Measurements from ENCODE around the gene PEX11A.

Gene PEX11A

GRCh38 chr15:89654847-89655805 lies 35.4 kb downstream of the PEX11A start, which contains the start of gene KIF7:
Gene KIF7, minus strand, starts transcription at chr15:89655467. Its CDS starts 2,537 bp downstream, at chr15:89652930.
- peak; percentile 34 for DNase-seq (ENCODE audit: low read depth)

- no peak for DNase-seq (ENCODE audit: low read depth)
Measured at GRCh38 chr15:89654301-89654761, 36.2 kb downstream of the PEX11A start.

GRCh38 chr15:89653578-89653977 lies 37.0 kb downstream of the PEX11A start:
- no peak for DNase-seq (ENCODE audit: low read depth)

GRCh38 chr15:89652666-89653065 lies 37.9 kb downstream of the PEX11A start:
- no peak for DNase-seq (ENCODE audit: low read depth)

GRCh38 chr15:89652131-89652530 lies 38.4 kb downstream of the PEX11A start:
- DNase-seq (ENCODE audit: low read depth), result no peak

- no peak for DNase-seq (ENCODE audit: low read depth)
Measured at GRCh38 chr15:89649716-89650115, 40.8 kb downstream of the PEX11A start.

- no peak for DNase-seq (ENCODE audit: low read depth)
Measured at GRCh38 chr15:89649013-89649625, 41.4 kb downstream of the PEX11A start.

- DNase-seq (ENCODE audit: low read depth), result no peak
Measured at GRCh38 chr15:89648106-89649012, 42.2 kb downstream of the PEX11A start.

GRCh38 chr15:89647191-89647851 lies 43.2 kb downstream of the PEX11A start:
- peak; percentile 67 for DNase-seq (ENCODE audit: low read depth)

- no peak for DNase-seq (ENCODE audit: low read depth)
Measured at GRCh38 chr15:89646416-89647141, 44.0 kb downstream of the PEX11A start.

GRCh38 chr15:89645680-89646079 lies 44.9 kb downstream of the PEX11A start:
- no peak for DNase-seq (ENCODE audit: low read depth)

GRCh38 chr15:89642106-89642505 lies 48.4 kb downstream of the PEX11A start:
- DNase-seq (ENCODE audit: low read depth), result no peak

- DNase-seq (ENCODE audit: low read depth), result no peak
Measured at GRCh38 chr15:89641053-89641452, 49.5 kb downstream of the PEX11A start.

- DNase-seq (ENCODE audit: low read depth), result no peak
Measured at GRCh38 chr15:89640245-89640644, 50.3 kb downstream of the PEX11A start.

- DNase-seq (ENCODE audit: low read depth), result no peak
Measured at GRCh38 chr15:89633585-89633984, 57.0 kb downstream of the PEX11A start.

- DNase-seq (ENCODE audit: low read depth), result no peak
Measured at GRCh38 chr15:89632563-89633430, 57.8 kb downstream of the PEX11A start.

- DNase-seq (ENCODE audit: low read depth), result no peak
Measured at GRCh38 chr15:89631902-89632264, 58.7 kb downstream of the PEX11A start.

All from activated T-cell treated with anti-CD3 and anti-CD28 coated beads for 48 hours (primary cell).